ENCODE measurements around the gene DCK. TPM values are rescaled to one million over a fixed set of nuclear protein-coding genes. Genes with fewer than 3 reads are reported as not detected.

Gene DCK
- total and polyA plus RNA-seq, 2 donors (not counting 1 experiment from before 2014, with no cell fraction given) = 34.8 to 58.2 TPM

DNA sequence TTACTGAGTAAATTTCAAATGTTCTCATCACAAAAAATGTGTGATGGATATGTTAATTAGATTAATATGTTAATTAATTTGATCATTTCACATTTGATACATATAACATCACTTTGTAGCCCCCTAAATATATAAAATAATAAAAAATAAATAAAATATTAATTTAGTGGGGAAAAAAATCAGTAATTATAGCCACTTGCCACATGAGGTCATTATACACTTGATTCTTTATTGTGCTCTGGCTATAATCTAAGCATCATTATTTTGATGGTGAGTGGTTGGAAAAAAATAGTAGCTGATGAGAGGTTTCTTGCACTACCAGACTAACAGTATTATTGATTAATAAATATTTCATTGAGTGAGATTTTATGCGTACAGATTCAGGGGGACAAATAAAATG lies 57.4 kb downstream of the DCK start:
- Histone ChIP-seq H4K20me1 (ENCODE audit: control insufficient read depth, insufficient read depth, low read length, poor library complexity, severe bottlenecking) (no peaks in the 10 kb centered on the region), H3K9me3 (ENCODE audit: control extremely low read depth in 1 of 3, control insufficient read depth in 2 of 3, insufficient read depth in 1 of 3, low read length in 2 of 3) (peaks cover 0 to 1% (median under 1%) of the 10 kb centered on the region in 3 donors), H2AFZ (ENCODE audit: insufficient read depth, low read depth, low read length, poor library complexity, severe bottlenecking) (no peak overlapping the region), H3K4me1 (ENCODE audit: control insufficient read depth in 2 of 2, insufficient read depth in 2 of 2, low read length in 2 of 2) (no peaks in the 10 kb centered on the region), H3K4me3 (ENCODE audit: control extremely low read depth in 1 of 5, extremely low read depth in 1 of 5, insufficient read depth in 1 of 5, low read depth in 2 of 5, low read length in 4 of 5) (no peak overlapping the region), H3K27me3 (replicated peaks in 1 of 4; ENCODE audit: control extremely low read depth in 1 of 4, control insufficient read depth in 3 of 4, insufficient read depth in 4 of 4, low read length in 3 of 4) (no peaks in the 10 kb centered on the region), H3K9ac (ENCODE audit: low read length) (no peak overlapping the region), H3K27ac (ENCODE audit: low read length in 2 of 2) (no peak overlapping the region), H3K36me3 (replicated peaks in 1 of 2; ENCODE audit: control extremely low read depth in 1 of 2, control insufficient read depth in 1 of 2, extremely low read depth in 1 of 2, insufficient read depth in 2 of 2, low read length in 1 of 2) (no peaks in the 10 kb centered on the region), H3K4me2 (replicated peaks; ENCODE audit: low read depth, low read length, poor library complexity, severe bottlenecking) (no peak overlapping the region), H3K79me2 (ENCODE audit: control insufficient read depth, insufficient read depth, low read length) (no peaks in the 10 kb centered on the region)
- POLR2A ChIA-PET = no interaction called here
- Mint-ChIP-seq H3K27me3 (no peaks in the 10 kb centered on the region), H3K27ac (no peak overlapping the region), H3K9me3 (ENCODE audit: insufficient read depth) (no peaks in the 10 kb centered on the region), H3K4me3 (no peak overlapping the region), H3K4me1 (no peaks in the 10 kb centered on the region)
- WGBS (ENCODE audit: insufficient coverage) = no CpG with 5 or more reads among the region's 1 CpG
- CTCF ChIA-PET = no interaction called here
- TF ChIP-seq, protein P1, sequence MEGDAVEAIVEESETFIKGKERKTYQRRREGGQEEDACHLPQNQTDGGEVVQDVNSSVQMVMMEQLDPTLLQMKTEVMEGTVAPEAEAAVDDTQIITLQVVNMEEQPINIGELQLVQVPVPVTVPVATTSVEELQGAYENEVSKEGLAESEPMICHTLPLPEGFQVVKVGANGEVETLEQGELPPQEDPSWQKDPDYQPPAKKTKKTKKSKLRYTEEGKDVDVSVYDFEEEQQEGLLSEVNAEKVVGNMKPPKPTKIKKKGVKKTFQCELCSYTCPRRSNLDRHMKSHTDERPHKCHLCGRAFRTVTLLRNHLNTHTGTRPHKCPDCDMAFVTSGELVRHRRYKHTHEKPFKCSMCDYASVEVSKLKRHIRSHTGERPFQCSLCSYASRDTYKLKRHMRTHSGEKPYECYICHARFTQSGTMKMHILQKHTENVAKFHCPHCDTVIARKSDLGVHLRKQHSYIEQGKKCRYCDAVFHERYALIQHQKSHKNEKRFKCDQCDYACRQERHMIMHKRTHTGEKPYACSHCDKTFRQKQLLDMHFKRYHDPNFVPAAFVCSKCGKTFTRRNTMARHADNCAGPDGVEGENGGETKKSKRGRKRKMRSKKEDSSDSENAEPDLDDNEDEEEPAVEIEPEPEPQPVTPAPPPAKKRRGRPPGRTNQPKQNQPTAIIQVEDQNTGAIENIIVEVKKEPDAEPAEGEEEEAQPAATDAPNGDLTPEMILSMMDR (IDR thresholded peaks at IDR 0.05) = no peak
- TF ChIP-seq EZH2 (IDR thresholded peaks at IDR 0.05; ENCODE audit: borderline replicate concordance, insufficient read depth, low read depth, low read length, poor library complexity, severe bottlenecking) = no peak
- ATAC-seq (ENCODE audit: low read depth) = no peak
- intact Hi-C loops (cut with micrococcal nuclease) = no loop called here
- no peak for DNase-seq

DNA sequence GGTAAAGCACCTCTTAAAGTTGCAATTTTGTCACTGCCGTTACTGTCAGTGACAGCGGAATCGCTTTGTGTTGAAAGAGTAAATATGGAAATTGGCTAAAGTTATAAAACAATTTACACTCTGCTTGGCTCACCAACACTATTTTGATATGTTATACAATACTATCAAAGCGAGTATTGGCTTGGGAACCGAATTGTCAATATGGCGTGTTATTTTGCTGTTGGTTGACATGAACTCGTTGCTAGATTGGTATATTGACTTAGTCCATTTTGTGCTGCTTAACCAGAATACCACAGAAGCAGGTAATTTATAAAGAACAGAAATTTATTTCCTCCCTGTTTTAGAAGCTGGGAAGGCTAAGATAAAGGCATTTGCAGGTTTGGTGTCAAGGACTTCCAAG lies 58.6 kb downstream of the DCK start:
- no CpG with 5 or more reads among the region's 7 CpGs for WGBS (ENCODE audit: insufficient coverage)
- Histone ChIP-seq H3K4me1 (ENCODE audit: control insufficient read depth in 2 of 2, insufficient read depth in 2 of 2, low read length in 2 of 2) (no peaks in the 10 kb centered on the region), H3K4me3 (ENCODE audit: control extremely low read depth in 1 of 5, extremely low read depth in 1 of 5, insufficient read depth in 1 of 5, low read depth in 2 of 5, low read length in 4 of 5) (no peak overlapping the region), H3K27me3 (replicated peaks in 1 of 4; ENCODE audit: control extremely low read depth in 1 of 4, control insufficient read depth in 3 of 4, insufficient read depth in 4 of 4, low read length in 3 of 4) (no peaks in the 10 kb centered on the region), H2AFZ (ENCODE audit: insufficient read depth, low read depth, low read length, poor library complexity, severe bottlenecking) (no peak overlapping the region), H3K36me3 (replicated peaks in 1 of 2; ENCODE audit: control extremely low read depth in 1 of 2, control insufficient read depth in 1 of 2, extremely low read depth in 1 of 2, insufficient read depth in 2 of 2, low read length in 1 of 2) (no peaks in the 10 kb centered on the region), H3K4me2 (replicated peaks; ENCODE audit: low read depth, low read length, poor library complexity, severe bottlenecking) (no peak overlapping the region), H3K9ac (ENCODE audit: low read length) (no peak overlapping the region), H3K79me2 (ENCODE audit: control insufficient read depth, insufficient read depth, low read length) (no peaks in the 10 kb centered on the region), H4K20me1 (ENCODE audit: control insufficient read depth, insufficient read depth, low read length, poor library complexity, severe bottlenecking) (no peaks in the 10 kb centered on the region), H3K27ac (ENCODE audit: low read length in 2 of 2) (no peak overlapping the region), H3K9me3 (ENCODE audit: control extremely low read depth in 1 of 3, control insufficient read depth in 2 of 3, insufficient read depth in 1 of 3, low read length in 2 of 3) (peaks cover 0 to 1% (median 0%) of the 10 kb centered on the region in 3 donors)
- DNase-seq (no peak), ATAC-seq (ENCODE audit: low read depth) (no peak)
- H3K27ac Mint-ChIP-seq = no peak overlapping the region
- no peaks in the 10 kb centered on the region for H3K9me3 Mint-ChIP-seq (ENCODE audit: insufficient read depth)
- H3K27me3 Mint-ChIP-seq = no peaks in the 10 kb centered on the region
- intact Hi-C loops (cut with micrococcal nuclease) = no loop called here
- no peak overlapping the region for H3K4me3 Mint-ChIP-seq
- H3K4me1 Mint-ChIP-seq = no peaks in the 10 kb centered on the region
- ChIA-PET POLR2A (no interaction called here), CTCF (no interaction called here)
- TF ChIP-seq, protein P1 (IDR thresholded peaks at IDR 0.05) = no peak
- TF ChIP-seq EZH2 (IDR thresholded peaks at IDR 0.05; ENCODE audit: borderline replicate concordance, insufficient read depth, low read depth, low read length, poor library complexity, severe bottlenecking) = no peak
